Endothelial cell of umbilical vein (primary cell): ENCODE data around the gene SEMA5A. TPM values are rescaled to one million over a fixed set of nuclear protein-coding genes. Genes with fewer than 3 reads are reported as not detected.

Experiments
- BruUV-seq: library from RNA; stranded (reverse); fragments of 400-500 nt; replicated peaks from 2 replicates; lab custom pipeline; 2021; lab: Mats Ljungman, UMichigan
- CTCF ChIA-PET: fragments of 300-600, 350-600 bp; sonication (Branson Sonifier 250); formaldehyde crosslinking; loops from one replicate; lab custom pipeline; 2021; ENCODE audit warnings: antibody characterized with exemption, inconsistent platforms; lab: Charles Lee
- POLR2A ChIA-PET: fragments of 300-600, 350-600 bp; sonication (Branson Sonifier 250); formaldehyde crosslinking; loops from one replicate; lab custom pipeline; 2021; ENCODE audit warnings: antibody characterized with exemption, inconsistent platforms; lab: Charles Lee
- DNase-seq: peaks from one replicate; pipeline ENCODE4 v3.0.0-alpha.2; 2011; ENCODE audit warnings: low read depth, low spot score
- FAIRE-seq: peaks from 2 replicates; lab custom pipeline; 2011; peaks lifted over from hg19 to GRCh38; lab: Jason Lieb, UNC
- H2AFZ ChIP-seq: 2 replicates; pipeline ENCODE4 v1.6.0; 2012; ENCODE audit warnings: low read depth, low read length, control low read depth, inconsistent platforms
- H3K27ac ChIP-seq: 2 replicates; pipeline ENCODE4 v1.5.1; 2011; ENCODE audit warnings: low read depth, mild to moderate bottlenecking, control low read depth, low read length, moderate library complexity; ENCODE audit not compliant: insufficient read depth
- H3K27me3 ChIP-seq, 2 experiments: 2 replicates each; pipeline versions ENCODE4 v1.6.0 to v1.6.1; 2011; ENCODE audit warnings: low read length in 2 of 2, mixed read lengths in 1 of 2; ENCODE audit not compliant: control insufficient read depth in 2 of 2, insufficient read depth in 2 of 2
- H3K36me3 ChIP-seq, 2 experiments: 2 replicates in 1 of 2; 3 replicates in 1 of 2; pipeline ENCODE4 v1.5.1; 2011; ENCODE audit warnings: low read length in 2 of 2, mild to moderate bottlenecking in 1 of 2, moderate library complexity in 1 of 2; ENCODE audit not compliant: control insufficient read depth in 2 of 2, insufficient read depth in 2 of 2; ENCODE audit errors: extremely low read depth in 1 of 2
- H3K4me1 ChIP-seq: 3 replicates; pipeline ENCODE4 v1.5.1; 2011; ENCODE audit warnings: mild to moderate bottlenecking, low read length; ENCODE audit not compliant: control insufficient read depth, insufficient read depth; ENCODE audit errors: extremely low read depth
- H3K4me2 ChIP-seq: 2 replicates; pipeline ENCODE4 v1.6.1; 2011; ENCODE audit warnings: low read length, control low read depth, mixed read lengths; ENCODE audit not compliant: insufficient read depth
- H3K4me3 ChIP-seq, 3 experiments: fragments of 200-600 bp in 1 of 3; sonication (generic), shearing (Covaris generic) in 1 of 3; replicated peaks in 1 of 3; 2 replicates each; pipeline ENCODE4 v1.5.1; 2011 to 2016; ENCODE audit warnings: control low read depth in 3 of 3, low read length in 3 of 3, mild to moderate bottlenecking in 2 of 3, inconsistent platforms in 1 of 3, low read depth in 1 of 3, moderate library complexity in 1 of 3; ENCODE audit not compliant: insufficient read depth in 1 of 3
- H3K79me2 ChIP-seq: 2 replicates; pipeline ENCODE4 v1.6.0; 2012; ENCODE audit warnings: low read length, inconsistent platforms; ENCODE audit not compliant: control insufficient read depth, insufficient read depth
- H3K9ac ChIP-seq: replicated peaks from 2 replicates; pipeline ENCODE3; 2011; ENCODE audit warnings: low read length, control low read depth; ENCODE audit not compliant: insufficient read depth; ENCODE audit errors: extremely low read depth
- H3K9me1 ChIP-seq: replicated peaks from 3 replicates; pipeline ENCODE4 v1.6.0; 2011; ENCODE audit warnings: mild to moderate bottlenecking, low read length; ENCODE audit not compliant: control insufficient read depth, insufficient read depth; ENCODE audit errors: extremely low read depth
- H3K9me3 ChIP-seq: replicated peaks from 2 replicates; pipeline ENCODE4 v1.5.1; 2012; ENCODE audit warnings: low read length, inconsistent platforms; ENCODE audit not compliant: control insufficient read depth, insufficient read depth
- H4K20me1 ChIP-seq: replicated peaks from 2 replicates; pipeline ENCODE3; 2011; ENCODE audit warnings: mild to moderate bottlenecking, low read length; ENCODE audit not compliant: control insufficient read depth, insufficient read depth; ENCODE audit errors: extremely low read depth
- FOS ChIP-seq: IDR thresholded peaks from 2 replicates; pipeline ENCODE4 v1.6.1; 2011; ENCODE audit warnings: mild to moderate bottlenecking, low read length, moderate library complexity, borderline replicate concordance; ENCODE audit not compliant: insufficient read depth
- GATA2 ChIP-seq: IDR thresholded peaks from 2 replicates; pipeline ENCODE4 v1.7.0; 2011; ENCODE audit warnings: low read depth, mild to moderate bottlenecking, moderate library complexity, mixed read lengths, low read length; ENCODE audit not compliant: insufficient read length, insufficient read depth
- JUN ChIP-seq: IDR thresholded peaks from 2 replicates; pipeline ENCODE4 v1.6.1; 2011; ENCODE audit warnings: borderline replicate concordance, low read depth; ENCODE audit not compliant: insufficient read length, insufficient read depth
- POLR2AphosphoS5 ChIP-seq: IDR thresholded peaks from 2 replicates; pipeline ENCODE4 v1.6.1; 2012; ENCODE audit warnings: low read depth, mild to moderate bottlenecking, control low read depth, low read length, moderate library complexity; ENCODE audit not compliant: insufficient read depth
- dilution Hi-C: fragments of 300-500 bp; cut with MboI; formaldehyde crosslinking; loops from one replicate; pipeline ENCODE4 v1.15.0; 2019; ENCODE audit warnings: low sequenced_read_pairs; ENCODE audit not compliant: extremely low pct_ligation_motif_present
- intact Hi-C: fragments of 100-400 bp; cut with micrococcal nuclease; formaldehyde crosslinking; loops from one replicate; pipeline ENCODE4 v1.10.0; 2022
- polyA plus RNA-seq, 4 experiments: library from polyadenylated mRNA; depleted of rRNA in 3 of 4; stranded (reverse) in 3 of 4; unstranded in 1 of 4; fragments of >200 nt; gene quantifications; 2 replicates each; pipeline versions ENCODE4 v1.2.1 to v1.2.3, GENCODE V29; 2011 to 2012; ENCODE audit warnings: missing spikeins in 1 of 4
- total RNA-seq: library from RNA; stranded (reverse); gene quantifications from 2 replicates; pipeline ENCODE4 v1.2.3, GENCODE V29; 2021

Gene SEMA5A
- total and polyA plus RNA-seq, 2 donors (not counting 3 experiments of a cell fraction or from before 2014, with no cell fraction given) = 0.04 to 0.06 TPM

DNA sequence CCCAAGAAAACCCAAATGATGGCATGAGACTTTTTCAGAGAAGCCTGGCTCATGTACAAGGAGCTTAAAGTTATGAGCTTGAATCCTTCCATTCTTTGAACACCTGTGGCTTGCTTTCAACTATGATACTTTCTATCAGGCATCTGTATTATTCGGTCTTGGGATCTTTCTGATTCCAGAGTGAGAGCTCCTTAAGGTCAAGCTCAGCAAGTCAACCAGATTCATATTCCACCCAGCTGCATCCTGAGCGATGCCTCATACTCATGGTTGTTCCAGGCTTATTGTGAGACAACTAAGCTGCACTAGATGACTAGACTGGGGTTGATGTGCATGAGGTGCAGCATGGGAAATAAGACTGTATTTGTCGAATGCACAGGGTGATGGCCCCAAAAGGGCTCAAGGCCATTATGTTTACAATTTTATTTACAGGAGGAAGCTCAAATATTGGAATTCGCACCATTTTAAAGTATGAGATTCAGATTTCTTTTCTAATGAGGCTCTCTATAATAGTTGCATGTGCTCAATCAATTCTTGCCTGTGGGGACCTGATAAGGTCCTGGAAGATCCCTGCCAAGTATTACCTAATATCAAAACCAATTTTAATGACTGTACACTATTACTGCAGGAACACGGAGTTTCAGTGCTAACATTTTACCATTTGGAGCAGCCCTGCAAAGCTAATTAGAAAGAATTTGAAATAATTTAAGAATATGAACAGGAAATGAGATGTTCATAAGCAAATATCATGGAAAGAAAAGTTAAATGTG is 453.8 kb downstream of the SEMA5A start:
- H3K4me2 ChIP-seq = no peak overlapping the region
- FAIRE-seq = no peak

DNA sequence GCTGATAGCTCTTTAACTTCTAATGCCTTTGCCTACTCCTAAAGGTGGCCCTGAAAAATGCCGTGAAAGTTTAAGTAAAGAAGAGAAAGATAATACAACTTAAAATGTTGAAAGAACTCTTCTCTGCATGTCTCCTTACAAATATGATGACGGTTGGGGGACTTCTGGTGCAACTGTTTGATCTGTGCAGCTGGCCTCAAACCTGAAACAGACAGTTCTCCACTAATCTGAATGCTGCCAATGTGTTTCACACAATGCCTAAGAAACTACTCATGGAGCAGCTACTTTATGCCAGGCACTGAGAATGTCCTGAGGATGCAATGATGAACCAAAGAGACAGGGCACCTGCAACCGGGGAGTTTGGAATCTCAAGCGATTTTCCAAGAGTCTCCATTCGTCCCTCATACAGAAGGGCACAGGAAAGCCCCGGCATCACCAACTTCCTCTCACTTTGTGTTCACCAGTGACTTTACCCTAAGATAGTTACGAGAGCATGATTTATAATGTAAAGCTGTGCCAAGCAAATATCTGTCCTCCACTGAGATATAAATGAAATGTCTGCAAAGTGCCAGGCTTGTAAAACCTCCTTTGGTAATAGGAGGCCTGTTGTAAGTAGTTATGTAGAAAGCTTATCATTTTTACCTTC is 455.4 kb downstream of the SEMA5A start:
- BruUV-seq = no TSS peak
- dilution Hi-C loops = no loop called here

More for the DNA sequence above, 453.8 kb downstream of the SEMA5A start:
- H3K9me1 ChIP-seq = no peaks in the 10 kb centered on the region
- H3K4me1 ChIP-seq = no peaks in the 10 kb centered on the region
- CTCF ChIA-PET = no interaction called here
- H3K9me3 ChIP-seq = no peaks in the 10 kb centered on the region
- no peak overlapping the region for H2AFZ ChIP-seq
- no peaks in the 10 kb centered on the region for H3K36me3 ChIP-seq
- H3K79me2 ChIP-seq = no peaks in the 10 kb centered on the region
- no peak overlapping the region for H3K4me3 ChIP-seq
- intact Hi-C loops (no loop called here), dilution Hi-C loops (no loop called here)
- H4K20me1 ChIP-seq = no peaks in the 10 kb centered on the region
- no peaks in the 10 kb centered on the region for H3K27me3 ChIP-seq
- no peak overlapping the region for H3K9ac ChIP-seq
- TF ChIP-seq GATA2 = no peak
- TF ChIP-seq FOS = no peak
- no peak for TF ChIP-seq POLR2AphosphoS5
- no peak for TF ChIP-seq JUN
- BruUV-seq = no TSS peak
- POLR2A ChIA-PET = no interaction called here
- H3K27ac ChIP-seq = no peak overlapping the region
- no peak for DNase-seq

More for the DNA sequence above, 455.4 kb downstream of the SEMA5A start:
- H3K4me1 ChIP-seq = no peaks in the 10 kb centered on the region
- CTCF ChIA-PET = no interaction called here
- no peak overlapping the region for H3K4me2 ChIP-seq
- no peaks in the 10 kb centered on the region for H4K20me1 ChIP-seq
- no peak overlapping the region for H3K27ac ChIP-seq
- POLR2A ChIA-PET = no interaction called here
- no peak for TF ChIP-seq POLR2AphosphoS5
- H3K9me3 ChIP-seq = no peaks in the 10 kb centered on the region
- no peak overlapping the region for H3K9ac ChIP-seq
- FAIRE-seq (no peak), DNase-seq (no peak)
- H3K4me3 ChIP-seq = no peak overlapping the region
- no peak overlapping the region for H2AFZ ChIP-seq
- no peaks in the 10 kb centered on the region for H3K36me3 ChIP-seq
- no peaks in the 10 kb centered on the region for H3K9me1 ChIP-seq
- H3K79me2 ChIP-seq = no peaks in the 10 kb centered on the region
- intact Hi-C loops = no loop called here
- no peaks in the 10 kb centered on the region for H3K27me3 ChIP-seq
